Stimulated activated CD8-positive, alpha-beta memory T cell treated with anti-CD3 and anti-CD28 coated beads, Interleukin-7, amount 100 ng/mL, for 1 hour (primary cell): Measurements from ENCODE around the gene CD300LB.
"Not testable (repeated sequence)": the region's sequence is repeated elsewhere in the genome, so short reads cannot be mapped to it uniquely, and the experiment has no call there.

ENCODE experiments used
- DNase-seq, 2 donors: peaks; one replicate each; pipeline ENCODE4 v3.0.0-alpha.2; 2020; ENCODE audit warnings: low read depth in 2 of 2

The CD300LB gene

DNA sequence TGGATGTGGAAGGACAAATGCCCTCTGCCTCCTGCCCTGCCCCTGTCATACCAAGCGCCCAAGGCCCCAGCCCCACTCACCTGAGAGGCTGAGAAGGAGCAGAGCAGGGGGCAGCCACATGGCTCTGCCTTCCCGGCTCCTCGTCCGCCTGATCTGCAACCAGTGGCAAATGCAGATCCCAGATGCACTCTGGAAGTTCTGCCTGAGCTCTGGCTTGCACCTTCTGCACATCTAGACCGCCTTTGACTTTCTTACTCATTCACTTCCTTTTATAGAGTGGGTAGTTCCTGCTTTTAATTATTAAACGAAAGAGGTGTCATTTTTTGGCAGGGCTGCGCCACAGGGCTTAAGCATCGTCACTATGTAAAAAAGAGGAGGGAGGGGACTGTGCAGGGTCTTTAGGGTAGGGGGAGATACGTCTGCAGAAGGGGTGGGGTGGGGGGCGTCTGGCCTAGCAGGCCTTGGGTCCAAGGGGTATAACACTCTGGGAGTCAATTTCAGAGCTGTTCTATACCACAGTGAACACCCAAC lies at the start of gene CD300LB:
Gene CD300LB (minus strand): TSS at position 245 of the 531 bp plus-strand sequence. CDS start 125 bp downstream, at position 120.
- no peak for DNase-seq

DNA sequence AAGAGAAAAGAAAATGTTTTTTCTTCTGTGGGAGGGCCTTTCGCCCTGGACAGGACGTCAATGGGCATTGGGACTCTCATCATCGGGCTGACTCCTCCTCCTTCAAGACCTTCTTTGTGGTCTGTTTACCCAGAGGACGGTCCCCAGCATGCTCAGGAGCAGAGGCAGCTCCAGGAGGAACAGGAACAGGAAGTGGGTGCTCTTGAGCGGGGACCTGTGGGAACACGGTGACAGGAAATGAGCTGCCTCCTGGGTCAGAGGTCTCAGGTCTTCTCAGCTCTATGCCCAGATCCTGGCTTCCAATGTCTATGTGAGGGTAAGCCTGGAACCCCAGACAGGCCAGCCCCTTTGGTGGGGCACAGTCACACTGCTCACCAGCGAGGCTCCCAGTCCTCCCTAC lies 48.6 kb upstream of the CD300LB start:
- no peak for DNase-seq

DNA sequence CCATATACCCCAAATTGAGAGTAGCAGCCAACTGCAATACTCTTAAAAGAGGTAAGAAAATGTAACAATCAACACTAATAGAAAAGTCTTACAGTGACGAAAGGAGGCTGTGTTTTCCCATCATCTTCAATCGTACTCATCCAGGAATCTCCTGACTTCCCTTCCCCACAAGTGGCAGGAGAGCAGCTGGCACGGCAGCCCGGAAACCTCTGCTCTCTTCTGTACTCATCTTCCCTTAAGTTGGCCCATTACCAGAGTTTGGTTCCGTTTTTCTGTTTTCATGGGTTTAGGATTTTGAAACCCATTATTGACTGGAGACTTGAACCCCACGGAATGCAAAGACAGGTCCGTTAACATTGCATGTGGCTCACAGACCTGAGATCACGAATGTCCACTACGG lies 47.7 kb upstream of the CD300LB start:
- DNase-seq: no peak

DNA sequence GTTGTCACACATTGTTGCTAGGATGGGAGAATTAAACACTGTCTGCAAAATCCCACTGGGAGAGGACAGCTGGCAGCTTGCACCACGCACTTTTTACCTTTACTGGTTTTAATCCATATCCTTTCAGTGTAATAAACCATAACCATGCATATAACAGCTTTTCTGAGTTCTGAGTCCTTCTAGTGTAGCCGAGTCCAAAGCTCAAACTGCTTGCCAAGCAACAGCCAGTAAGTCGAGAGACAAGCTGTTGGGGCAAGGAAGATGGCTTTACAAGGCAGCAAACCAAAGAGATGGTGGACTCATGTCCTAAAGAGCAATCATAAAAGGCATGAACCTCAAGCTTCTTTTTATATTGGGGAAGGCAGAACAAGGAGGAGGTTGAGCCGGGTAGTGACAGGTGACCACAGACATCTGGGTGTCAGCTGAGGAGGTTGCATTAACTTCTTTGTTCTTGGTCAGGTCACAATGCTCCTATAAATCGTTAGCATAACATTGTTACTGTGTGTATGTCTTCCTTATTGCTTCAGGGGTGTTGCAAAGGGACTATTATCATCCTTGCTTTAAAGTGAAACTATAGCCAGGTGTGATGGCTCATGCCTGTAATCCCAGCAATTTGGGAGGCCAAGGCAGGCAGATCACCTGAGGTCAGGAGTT lies 43.3 kb upstream of the CD300LB start:
- no peak for DNase-seq

DNA sequence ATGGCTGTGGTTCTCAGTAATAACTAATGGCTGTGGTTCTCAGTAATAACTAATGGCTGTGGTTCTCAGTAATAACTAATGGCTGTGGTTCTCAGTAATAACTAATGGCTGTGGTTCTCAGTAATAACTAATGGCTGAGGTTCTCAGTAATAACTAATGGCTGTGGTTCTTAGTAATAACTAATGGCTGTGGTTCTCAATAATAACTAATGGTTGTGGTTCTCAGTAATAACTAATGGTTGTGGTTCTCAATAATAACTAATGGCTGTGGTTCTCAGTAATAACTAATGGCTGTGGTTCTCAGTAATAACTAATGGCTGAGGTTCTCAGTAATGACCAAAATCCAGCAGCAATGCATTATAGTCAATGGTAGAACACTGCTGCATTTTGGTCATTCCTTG lies 42.4 kb upstream of the CD300LB start:
- not testable (repeated sequence) for DNase-seq

DNA sequence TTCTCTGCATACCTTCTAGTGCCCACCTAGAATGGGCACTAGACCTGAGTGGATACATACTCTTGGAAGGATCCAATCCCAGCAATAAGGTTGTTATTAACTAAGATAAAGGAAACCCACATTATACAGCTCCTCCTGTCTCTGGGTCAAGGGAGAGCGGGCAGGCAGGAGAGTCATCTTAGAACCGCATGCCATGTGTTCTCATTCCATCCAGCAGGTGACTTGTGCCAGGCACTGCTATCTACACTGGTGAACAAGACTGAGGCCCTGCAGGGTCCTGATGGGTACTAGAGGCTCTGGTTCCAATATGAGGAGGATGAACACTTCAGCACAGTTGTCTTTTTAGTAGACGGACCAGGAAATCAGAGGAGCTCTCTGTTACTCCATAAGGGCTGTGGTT lies 41.9 kb upstream of the CD300LB start:
- DNase-seq: no peak

DNA sequence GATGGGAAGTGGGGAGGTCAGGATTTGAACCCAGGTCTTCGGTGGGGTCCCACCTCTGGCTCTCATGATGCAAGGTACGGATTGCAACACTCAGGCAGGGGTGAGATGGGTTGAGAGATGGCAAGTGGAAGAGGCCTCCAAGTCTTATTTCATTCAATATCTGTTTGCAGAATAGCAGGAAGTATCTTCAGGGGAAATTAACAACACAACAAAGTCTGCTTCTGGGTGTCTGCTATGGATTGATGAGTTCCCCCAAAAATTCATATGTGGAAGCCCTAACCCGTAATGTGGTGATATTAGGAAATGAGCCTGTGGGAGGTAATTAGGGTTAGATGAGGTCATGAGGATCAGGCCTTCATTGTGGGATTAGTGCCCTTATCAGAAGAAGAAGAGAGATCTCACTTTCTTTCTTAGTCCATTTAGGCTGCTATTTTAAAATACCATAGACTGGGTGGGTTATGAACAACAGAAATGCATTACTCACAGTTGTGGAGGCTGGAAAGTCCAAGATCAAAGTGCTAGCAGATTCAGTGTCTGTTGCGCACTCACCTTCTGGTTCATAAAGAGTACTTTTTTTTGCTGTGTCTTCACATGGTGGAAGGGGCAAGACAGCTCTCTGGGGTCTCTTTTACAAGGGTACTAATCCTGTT lies 40.5 kb upstream of the CD300LB start:
- no peak for DNase-seq

DNA sequence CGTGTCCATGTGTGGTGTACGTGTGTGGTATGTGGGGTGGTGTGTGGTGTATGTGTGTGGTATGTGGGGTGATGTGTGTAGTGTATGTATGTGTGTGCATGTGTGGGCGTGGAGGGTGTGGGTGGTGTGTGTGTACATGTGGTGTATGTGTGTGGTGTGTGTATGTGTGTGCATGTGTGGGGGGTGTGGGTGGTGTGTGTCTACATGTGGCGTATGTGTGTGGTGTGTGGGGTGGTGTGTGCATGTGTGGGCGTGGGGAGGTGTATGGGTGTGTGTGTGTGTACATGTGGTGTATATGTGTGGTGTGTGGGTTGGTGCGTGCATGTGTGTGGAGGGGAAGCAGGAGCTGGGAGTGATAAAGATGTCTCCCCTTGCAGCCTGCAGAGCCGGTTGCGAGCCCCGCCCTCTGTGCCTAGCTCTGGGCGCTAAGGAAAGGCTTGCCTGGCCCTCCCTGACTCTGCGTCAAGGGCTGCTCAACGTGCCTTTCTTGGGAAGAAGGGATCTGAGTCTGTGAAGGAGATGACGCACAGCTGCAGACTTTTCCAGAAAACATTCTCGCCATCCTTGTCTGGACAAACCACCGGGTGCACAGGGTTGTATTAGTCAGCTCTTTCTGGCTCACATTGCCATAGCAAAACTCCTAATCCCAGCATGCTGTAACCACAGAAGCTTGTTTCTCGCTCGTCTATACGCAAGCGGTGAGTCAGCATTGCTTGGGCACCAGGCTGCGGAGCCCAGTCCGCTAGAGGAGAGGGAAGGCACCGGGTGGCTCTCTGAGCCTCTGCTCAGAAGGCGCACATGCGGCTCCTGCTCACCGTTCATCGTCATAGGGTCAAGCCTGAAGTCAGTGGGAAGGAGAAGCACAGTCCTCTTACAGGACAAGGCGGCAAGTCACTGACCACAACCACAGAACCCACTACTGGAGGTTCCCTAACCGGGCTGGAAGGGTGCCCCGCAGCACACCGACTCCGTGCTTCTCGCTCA lies 38.0 kb upstream of the CD300LB start:
- DNase-seq: no peak

DNA sequence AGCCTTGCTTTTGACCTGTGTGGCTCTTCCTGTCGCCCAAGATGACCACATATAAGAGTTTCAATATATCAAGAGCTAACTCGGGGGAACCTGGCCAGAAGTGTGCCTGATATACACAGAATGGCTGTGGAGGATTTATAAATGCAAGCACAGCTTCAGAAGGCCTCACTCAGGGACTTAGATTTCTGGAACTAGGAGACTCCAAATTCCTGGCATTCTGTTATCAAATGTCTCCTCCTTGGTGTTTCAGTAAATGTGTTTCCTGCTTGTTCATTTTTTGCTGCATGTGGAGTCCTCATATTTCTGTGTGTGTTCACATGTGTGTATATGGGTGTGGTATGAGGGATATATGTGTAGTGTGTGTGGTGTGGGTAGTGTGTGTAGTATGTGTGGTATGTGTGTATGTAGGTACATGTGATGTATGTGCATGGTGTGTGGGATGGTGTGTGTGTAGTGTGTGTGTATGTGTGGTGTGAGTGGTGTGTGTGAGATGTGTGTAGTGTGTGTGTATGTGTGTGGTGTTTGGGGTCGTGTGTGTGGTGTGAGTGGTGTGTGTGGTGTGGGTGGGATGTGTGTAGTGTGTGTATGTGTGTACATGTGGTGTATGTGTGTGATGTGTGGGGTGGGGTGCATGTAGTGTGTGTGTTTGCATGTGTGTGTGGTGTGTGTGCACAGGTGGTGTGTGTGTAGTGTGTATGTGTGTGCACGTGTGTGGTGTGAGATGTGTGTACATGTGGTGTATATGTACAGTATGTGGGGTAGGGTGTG lies 37.0 kb upstream of the CD300LB start:
- no peak for DNase-seq

DNA sequence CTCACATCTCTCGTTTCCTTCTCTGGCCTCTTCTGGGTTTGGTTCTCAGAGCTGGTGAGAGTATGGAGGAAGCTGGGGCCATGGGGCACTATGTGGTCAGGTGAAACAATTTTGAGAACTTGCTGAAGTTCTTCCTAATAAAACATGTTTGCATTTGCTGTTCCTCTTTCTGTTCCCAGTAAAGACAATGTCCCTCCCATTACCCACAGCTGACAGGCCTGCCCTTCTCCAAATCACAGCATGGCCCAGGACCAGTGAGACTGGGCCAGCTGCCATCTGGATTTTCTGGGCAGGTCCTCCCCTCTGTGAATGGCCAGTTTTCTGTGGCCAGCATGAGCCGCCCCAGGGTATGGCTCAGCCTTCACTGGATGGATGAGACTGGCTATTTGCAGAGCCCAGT lies 36.1 kb upstream of the CD300LB start, which contains the start of gene CD300H:
Gene CD300H (minus strand): TSS at position 113 of the 400 bp plus-strand sequence.
- no peak for DNase-seq

DNA sequence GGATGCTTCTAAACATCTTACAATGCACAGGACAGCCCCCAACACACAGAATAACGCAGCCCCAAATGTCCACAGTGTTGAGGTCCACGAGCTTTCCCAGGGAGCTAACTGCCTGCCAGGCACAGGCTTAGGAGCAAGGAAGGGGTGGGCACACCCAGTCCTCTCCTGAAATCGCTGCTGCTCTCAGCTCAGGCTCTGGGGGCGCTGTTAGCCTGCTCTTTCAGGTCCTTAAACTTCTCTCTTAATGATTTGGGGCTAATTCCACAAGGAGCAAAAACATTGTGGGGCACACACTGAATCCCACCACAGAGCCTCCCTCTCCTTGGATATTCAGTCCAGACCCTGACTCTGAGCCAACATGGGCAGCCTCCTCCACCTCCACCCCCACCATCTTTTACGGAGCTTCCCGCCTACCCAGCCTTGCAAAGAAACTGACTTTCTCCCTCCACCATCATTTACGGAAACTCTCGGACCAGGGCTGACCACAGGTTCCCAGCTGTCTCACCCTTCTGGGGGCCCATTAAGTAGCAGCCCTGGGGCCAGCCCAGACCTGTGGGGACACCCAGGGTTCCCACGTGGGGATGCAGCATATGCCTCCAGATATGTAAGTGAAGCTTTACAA lies 35.0 kb upstream of the CD300LB start:
- DNase-seq: no peak

DNA sequence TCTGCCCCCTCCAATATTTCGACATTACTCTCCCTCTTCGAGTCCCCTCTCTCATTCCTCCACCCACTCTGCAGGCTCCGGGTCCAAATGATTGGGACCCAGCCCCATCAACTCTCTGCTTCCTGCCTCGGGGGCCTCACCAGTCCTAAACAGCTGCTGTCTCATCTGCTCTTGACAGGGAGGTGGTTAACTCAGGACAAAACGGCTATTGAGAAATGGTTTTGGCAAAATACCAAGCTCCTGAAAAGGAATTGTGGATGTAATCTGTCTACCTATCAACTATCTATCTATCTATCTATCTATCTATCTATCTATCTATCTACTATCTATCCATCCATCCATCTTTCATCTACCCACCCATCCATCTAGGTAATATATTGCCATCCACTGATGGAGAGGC lies 33.9 kb upstream of the CD300LB start:
- DNase-seq: no peak

DNA sequence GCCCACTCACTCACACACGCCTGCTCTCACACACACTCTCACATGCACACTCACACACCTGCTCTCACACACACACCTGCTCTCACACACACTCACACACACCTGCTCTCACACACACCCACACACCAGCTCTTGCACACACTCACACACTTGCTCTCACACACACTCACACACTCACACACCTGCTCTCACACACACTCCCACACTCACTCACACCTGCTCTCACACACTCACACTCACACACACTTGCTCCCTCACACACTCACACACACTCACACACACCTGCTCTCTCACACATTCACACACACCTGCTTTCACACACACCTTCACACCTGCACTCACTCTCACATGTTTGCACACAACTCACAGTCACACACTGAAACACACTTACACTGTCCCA lies 32.1 kb upstream of the CD300LB start:
- no peak for DNase-seq

DNA sequence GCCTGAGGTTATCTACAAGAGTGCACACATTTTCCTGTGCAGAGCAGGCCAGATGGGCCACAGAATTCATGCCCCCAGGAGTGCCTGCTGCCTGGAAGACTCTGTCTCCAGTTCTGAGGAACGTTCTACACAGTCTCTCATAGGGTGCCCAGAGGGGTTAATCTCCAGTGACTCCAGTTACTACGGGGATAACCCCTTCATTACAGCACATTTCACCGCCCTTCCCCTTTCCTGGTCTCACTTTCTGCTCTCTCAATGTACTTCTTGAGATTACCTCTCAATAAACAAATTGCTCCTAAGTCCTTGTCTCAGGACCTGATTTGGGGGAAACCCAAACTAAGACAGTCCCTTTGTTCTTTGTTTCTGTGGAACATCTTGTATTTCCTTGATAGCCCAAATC lies 30.3 kb upstream of the CD300LB start:
- DNase-seq: no peak

DNA sequence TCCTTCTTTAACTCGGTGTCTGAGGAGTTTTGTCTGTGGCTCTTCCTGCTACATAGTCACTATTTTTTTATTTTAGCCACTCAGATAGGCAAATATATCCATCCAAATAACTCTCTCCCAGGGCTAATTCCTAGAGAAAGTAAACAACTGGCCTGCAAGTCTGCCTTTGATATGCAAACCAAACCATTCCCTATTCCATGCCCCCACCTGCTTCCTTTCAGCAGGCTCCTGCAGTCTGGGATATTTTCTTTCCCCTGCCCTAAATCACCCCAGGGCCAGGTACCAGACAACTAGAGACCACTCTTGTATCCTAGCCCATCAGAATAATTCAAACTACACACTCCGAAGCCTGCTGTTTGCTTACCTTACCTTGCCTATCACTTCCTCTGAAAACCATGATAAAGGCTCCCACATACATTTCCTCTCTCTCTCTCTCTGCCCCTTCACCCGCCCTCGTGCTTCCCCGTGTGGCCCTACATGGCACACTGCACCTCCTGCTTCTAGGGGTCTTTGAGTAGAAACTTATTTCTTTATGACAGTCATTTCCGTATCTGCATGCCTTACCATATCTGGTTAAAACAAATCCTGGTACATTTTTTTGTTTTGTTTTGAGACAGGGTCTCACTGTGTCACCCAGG lies 27.7 kb upstream of the CD300LB start:
- no peak for DNase-seq

DNA sequence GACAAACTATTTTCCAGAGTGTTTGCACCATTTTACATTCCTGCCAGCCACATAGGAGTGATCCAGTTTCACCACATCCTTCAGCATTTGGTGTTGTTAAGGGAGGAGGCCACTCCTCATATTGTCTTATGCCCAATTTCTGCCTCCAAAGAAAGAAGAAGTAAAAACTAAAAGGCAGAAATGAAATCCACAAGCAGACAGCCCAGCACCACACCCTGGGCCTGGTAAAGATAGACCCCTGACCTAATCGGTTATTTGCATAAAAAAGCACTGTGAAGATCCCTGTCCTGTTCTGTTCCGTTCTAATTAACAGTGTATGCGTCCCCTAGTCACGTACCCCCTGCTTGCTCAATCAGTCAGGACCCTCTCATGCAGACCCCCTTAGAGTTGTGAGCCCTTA lies 27.1 kb upstream of the CD300LB start:
- DNase-seq: not testable (repeated sequence)

DNA sequence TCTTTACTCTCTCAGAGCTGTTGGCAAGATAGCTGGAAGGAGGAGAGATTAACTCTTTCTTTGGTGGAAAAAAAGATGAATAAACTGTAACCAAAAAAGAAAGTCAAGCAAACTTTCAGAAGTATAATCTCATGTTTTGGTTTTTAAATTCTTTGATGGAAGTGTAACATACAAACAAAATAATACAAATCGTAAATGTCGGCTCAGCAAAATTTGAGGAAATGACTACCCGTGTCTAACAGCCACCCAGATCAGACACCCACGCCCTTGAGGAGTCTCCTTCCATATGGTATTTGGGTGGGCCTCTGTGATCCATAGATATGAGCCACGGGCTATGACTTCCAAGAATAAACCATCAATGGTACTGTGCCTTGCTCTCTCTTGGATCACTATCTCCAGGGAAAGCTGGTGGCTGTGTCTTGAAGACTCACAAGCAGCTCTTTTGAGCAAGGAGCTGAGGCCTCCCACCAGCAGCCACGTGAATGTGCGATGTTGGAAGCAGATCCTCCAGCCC lies 24.2 kb upstream of the CD300LB start:
- no peak for DNase-seq

DNA sequence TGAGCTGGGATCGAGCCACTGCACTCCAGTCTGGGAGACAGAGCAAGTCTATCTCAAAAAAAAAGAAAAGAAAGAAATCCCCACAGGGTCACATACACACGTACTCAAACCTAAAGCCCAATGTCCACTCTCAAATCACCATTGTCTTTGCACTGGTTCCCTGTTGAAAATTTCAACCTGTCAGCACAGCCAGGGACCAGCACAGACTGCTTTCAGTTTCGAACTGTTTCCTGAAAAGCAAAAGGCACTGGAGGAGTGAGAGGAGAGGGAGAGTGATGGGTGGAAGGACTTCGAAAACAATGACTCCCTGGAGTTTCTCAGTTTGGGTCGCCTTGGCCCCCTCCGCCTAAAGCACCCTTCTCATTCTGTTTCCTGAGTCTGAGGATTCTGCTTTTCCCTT lies 23.6 kb upstream of the CD300LB start:
- DNase-seq: no peak

DNA sequence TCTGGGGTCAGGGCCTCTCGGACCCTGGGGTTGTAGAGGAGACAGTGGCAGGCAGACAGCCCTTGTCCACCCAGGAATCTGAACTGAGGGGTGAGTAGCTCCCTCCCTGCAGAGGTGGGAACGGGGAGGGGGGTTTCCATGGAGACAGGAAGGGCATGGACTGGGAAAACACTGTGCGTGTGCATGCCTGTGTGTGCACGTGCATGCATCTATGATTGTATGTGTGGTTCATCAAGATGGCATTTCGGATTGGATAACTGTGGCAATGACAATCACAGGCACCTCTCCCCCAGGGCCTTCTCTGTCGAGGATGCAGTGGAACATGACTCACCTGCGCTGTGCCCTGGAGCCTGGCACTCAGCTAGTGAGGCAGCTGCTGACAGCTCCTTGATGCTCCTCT lies 20.8 kb upstream of the CD300LB start:
- no peak for DNase-seq

DNA sequence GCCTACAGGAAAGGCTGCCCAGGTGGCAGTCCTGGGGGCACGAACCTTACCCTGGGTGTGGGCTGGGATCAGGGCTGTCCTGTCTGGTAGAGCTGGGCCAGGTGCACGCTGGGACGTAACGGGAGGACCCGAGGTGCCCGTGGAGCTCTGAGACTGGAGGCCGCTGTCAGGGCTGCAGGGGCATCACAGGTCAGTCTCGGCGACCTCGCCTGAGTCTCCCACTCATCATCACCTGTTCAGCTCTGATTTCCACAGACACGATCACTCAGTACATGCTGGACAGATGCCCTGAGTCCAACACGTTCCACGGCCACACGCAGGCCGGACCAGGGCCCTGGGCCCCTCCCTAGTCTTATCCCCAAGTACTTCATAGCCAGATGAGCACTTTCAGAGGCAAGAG lies 19.3 kb upstream of the CD300LB start:
- DNase-seq: no peak
